IMR-90 (cell line): ENCODE data around the gene PXN. TPM values are rescaled to one million over a fixed set of nuclear protein-coding genes. Genes with fewer than 3 reads are reported as not detected.

Source experiments
- ATAC-seq: fragments of 200-7000 bp; cut with Tn5 transposase; 2 replicates; pipeline ENCODE4 v1.9.1; 2020; ENCODE audit warnings: low read depth, mild to moderate bottlenecking, moderate library complexity
- BruUV-seq: library from RNA; stranded (reverse); fragments of 400-500 nt; replicated peaks from 2 replicates; lab custom pipeline; 2021; lab: Mats Ljungman, UMichigan
- CTCF ChIA-PET: fragments of 300-600 bp; formaldehyde crosslinking; extraction: SDS; loops from one replicate; lab custom pipeline; 2021; ENCODE audit warnings: antibody characterized with exemption; lab: Yijun Ruan, JAX
- POLR2A ChIA-PET: fragments of 300-600 bp; sonication (Branson Sonifier 250); formaldehyde crosslinking; loops from one replicate; lab custom pipeline; 2022; ENCODE audit warnings: antibody characterized with exemption; ENCODE audit not compliant: unreplicated experiment; lab: Charles Lee
- DNase-seq: peaks from one replicate; pipeline ENCODE4 v3.0.0; 2013
- H2AFZ ChIP-seq: replicated peaks from 2 replicates; pipeline ENCODE3; 2013; ENCODE audit warnings: low read length, mild to moderate bottlenecking; ENCODE audit not compliant: poor library complexity
- H2AK5ac ChIP-seq: 2 replicates; pipeline ENCODE4 v1.6.1; 2013; ENCODE audit warnings: low read depth, low read length, inconsistent platforms
- H2AK9ac ChIP-seq: replicated peaks from 2 replicates; pipeline ENCODE3; 2013; ENCODE audit warnings: mild to moderate bottlenecking, low read depth, low read length, moderate library complexity; ENCODE audit not compliant: poor library complexity
- H2BK120ac ChIP-seq: 2 replicates; pipeline ENCODE4 v1.6.1; 2013; ENCODE audit warnings: low read depth, low read length, inconsistent platforms
- H2BK15ac ChIP-seq: 3 replicates; pipeline ENCODE4 v1.6.1; 2013; ENCODE audit warnings: low read depth, low read length, inconsistent platforms
- H2BK20ac ChIP-seq: 2 replicates; pipeline ENCODE4 v1.6.1; 2013; ENCODE audit warnings: low read depth, mild to moderate bottlenecking, inconsistent platforms, low read length, moderate library complexity
- H2BK5ac ChIP-seq: 2 replicates; pipeline ENCODE4 v1.6.1; 2013; ENCODE audit warnings: mild to moderate bottlenecking, low read depth, low read length, inconsistent platforms; ENCODE audit not compliant: poor library complexity, severe bottlenecking
- H3K14ac ChIP-seq: replicated peaks from 2 replicates; pipeline ENCODE4 v1.6.1; 2013; ENCODE audit warnings: low read depth, low read length, inconsistent platforms
- H3K18ac ChIP-seq: 2 replicates; pipeline ENCODE4 v1.6.1; 2013; ENCODE audit warnings: low read depth, low read length, control low read depth
- H3K23ac ChIP-seq: 2 replicates; pipeline ENCODE4 v1.6.1; 2013; ENCODE audit warnings: low read depth, low read length, inconsistent platforms
- H3K27ac ChIP-seq: 2 replicates; pipeline ENCODE4 v1.5.1; 2013; ENCODE audit warnings: mild to moderate bottlenecking, control low read depth, low read length; ENCODE audit not compliant: insufficient read depth
- H3K27me3 ChIP-seq: 2 replicates; pipeline ENCODE4 v1.6.1; 2013; ENCODE audit warnings: low read length; ENCODE audit not compliant: control insufficient read depth, insufficient read depth
- H3K36me3 ChIP-seq: 2 replicates; pipeline ENCODE4 v1.6.1; 2013; ENCODE audit warnings: low read length, mixed read lengths; ENCODE audit not compliant: control insufficient read depth, insufficient read depth
- H3K4ac ChIP-seq: 2 replicates; pipeline ENCODE4 v1.6.1; 2013; ENCODE audit warnings: low read depth, low read length, inconsistent platforms
- H3K4me1 ChIP-seq: 2 replicates; pipeline ENCODE4 v1.6.1; 2013; ENCODE audit warnings: low read length, mixed read lengths; ENCODE audit not compliant: control insufficient read depth, insufficient read depth
- H3K4me2 ChIP-seq: 2 replicates; pipeline ENCODE4 v1.6.1; 2013; ENCODE audit warnings: low read depth, mild to moderate bottlenecking, control low read depth, low read length, moderate library complexity
- H3K4me3 ChIP-seq: 2 replicates; pipeline ENCODE4 v1.5.1; 2013; ENCODE audit warnings: low read depth, mild to moderate bottlenecking, control low read depth, low read length, moderate library complexity; ENCODE audit not compliant: insufficient read depth
- H3K56ac ChIP-seq: 2 replicates; pipeline ENCODE4 v1.6.1; 2013; ENCODE audit warnings: low read length, inconsistent platforms; ENCODE audit not compliant: insufficient read depth; ENCODE audit errors: extremely low read depth
- H3K79me1 ChIP-seq, 2 experiments: 2 replicates each; pipeline ENCODE4 v1.6.1; 2013; ENCODE audit warnings: low read length in 2 of 2, inconsistent platforms in 1 of 2, low read depth in 1 of 2
- H3K9ac ChIP-seq: 2 replicates; pipeline ENCODE4 v1.6.1; 2013; ENCODE audit warnings: low read depth, low read length, control low read depth
- H3K9me1 ChIP-seq: 2 replicates; pipeline ENCODE4 v1.6.1; 2013; ENCODE audit warnings: low read length, inconsistent platforms; ENCODE audit not compliant: insufficient read depth
- H3K9me3 ChIP-seq: 2 replicates; pipeline ENCODE4 v1.6.1; 2013; ENCODE audit warnings: low read length; ENCODE audit not compliant: control insufficient read depth, insufficient read depth
- H4K20me1 ChIP-seq: 2 replicates; pipeline ENCODE4 v1.6.1; 2013; ENCODE audit warnings: low read length, inconsistent platforms; ENCODE audit not compliant: insufficient read depth
- H4K5ac ChIP-seq: 2 replicates; pipeline ENCODE4 v1.6.1; 2013; ENCODE audit warnings: mild to moderate bottlenecking, low read depth, low read length, control low read depth
- H4K8ac ChIP-seq, 2 experiments: 2 replicates each; pipeline ENCODE4 v1.6.1; 2013; ENCODE audit warnings: low read depth in 2 of 2, low read length in 2 of 2, control low read depth in 1 of 2, inconsistent platforms in 1 of 2
- H4K91ac ChIP-seq: 2 replicates; pipeline ENCODE4 v1.6.1; 2013; ENCODE audit warnings: low read depth, low read length, inconsistent platforms; ENCODE audit not compliant: insufficient read depth
- BHLHE40 ChIP-seq: fragments of 150-350 bp; IDR thresholded peaks from 2 replicates; pipeline ENCODE4 v1.6.1; 2016; ENCODE audit warnings: mild to moderate bottlenecking, low read depth, low read length
- CEBPB ChIP-seq: IDR thresholded peaks from 2 replicates; pipeline ENCODE4 v1.6.1; 2012; ENCODE audit warnings: low read depth, low read length, improper control_type of control experiment
- CHD1 ChIP-seq: IDR thresholded peaks from 2 replicates; pipeline ENCODE4 v1.6.1; 2012; ENCODE audit warnings: low read depth, low read length, improper control_type of control experiment
- CTCF ChIP-seq: conservative IDR thresholded peaks from 2 replicates; pipeline ENCODE4 v1.5.1; 2012; ENCODE audit warnings: mild to moderate bottlenecking, low read depth, low read length, improper control_type of control experiment
- ELK1 ChIP-seq: fragments of 150-350 bp; IDR thresholded peaks from 2 replicates; pipeline ENCODE4 v1.6.1; 2016; ENCODE audit warnings: low read depth, mild to moderate bottlenecking, low read length, moderate library complexity, borderline replicate concordance
- FOS ChIP-seq: fragments of 150-350 bp; IDR thresholded peaks from 2 replicates; pipeline ENCODE4 v1.6.1; 2016; ENCODE audit warnings: low read depth, low read length
- MAFK ChIP-seq: IDR thresholded peaks from 2 replicates; pipeline ENCODE4 v1.6.1; 2012; ENCODE audit warnings: low read depth, low read length, improper control_type of control experiment
- MAZ ChIP-seq: IDR thresholded peaks from 2 replicates; pipeline ENCODE4 v1.6.1; 2012; ENCODE audit warnings: low read depth, mild to moderate bottlenecking, low read length, improper control_type of control experiment, moderate library complexity, borderline replicate concordance
- MXI1 ChIP-seq: IDR thresholded peaks from 2 replicates; pipeline ENCODE4 v1.6.1; 2012; ENCODE audit warnings: low read depth, mild to moderate bottlenecking, low read length, moderate library complexity, borderline replicate concordance
- NFE2L2 ChIP-seq: fragments of 150-350 bp; IDR thresholded peaks from 2 replicates; pipeline ENCODE4 v1.6.1; 2016; ENCODE audit warnings: low read depth, mild to moderate bottlenecking, low read length
- RAD21 ChIP-seq: IDR thresholded peaks from 2 replicates; pipeline ENCODE4 v1.6.1; 2012; ENCODE audit warnings: low read length, improper control_type of control experiment
- RCOR1 ChIP-seq: IDR thresholded peaks from 2 replicates; pipeline ENCODE4 v1.6.1; 2012; ENCODE audit warnings: mild to moderate bottlenecking, low read length, improper control_type of control experiment; ENCODE audit not compliant: insufficient replicate concordance
- SMC3 ChIP-seq: fragments of 150-350 bp; IDR thresholded peaks from 2 replicates; pipeline ENCODE4 v1.6.1; 2016; ENCODE audit warnings: low read depth, mild to moderate bottlenecking, antibody characterized with exemption, low read length, moderate library complexity
- USF2 ChIP-seq: fragments of 150-350 bp; IDR thresholded peaks from 2 replicates; pipeline ENCODE4 v1.6.1; 2017; ENCODE audit warnings: mild to moderate bottlenecking, antibody characterized with exemption, low read length, low read depth
- WGBS, 2 experiments: methylation state at CpG; one replicate each; pipeline versions ENCODE4 v1.1.5 to v1.1.7; 2013; ENCODE audit warnings: missing lambda C conversion rate in 2 of 2; ENCODE audit not compliant: insufficient read length in 1 of 2; ENCODE audit errors: extremely low coverage in 2 of 2; 5-methylcytosine and 5-hydroxymethylcytosine counted together
- dilution Hi-C: fragments of 300-500 bp; cut with HindIII; formaldehyde crosslinking; loops from one replicate; pipeline ENCODE4 v1.14.3; 2018; ENCODE audit warnings: low sequenced_read_pairs; ENCODE audit not compliant: unreplicated experiment
- in situ Hi-C: fragments of 300-500 bp; cut with MboI; formaldehyde crosslinking; loops from 3 replicates; pipeline ENCODE4 v1.14.3; 2019; ENCODE audit warnings: low sequenced_read_pairs, inconsistent platforms, mixed read lengths
- intact Hi-C: fragments of 100-400 bp; cut with micrococcal nuclease; formaldehyde crosslinking; loops from 2 replicates; pipeline ENCODE4 v1.10.0; 2022
- polyA plus RNA-seq, 3 experiments: library from polyadenylated mRNA; depleted of rRNA; stranded (reverse); fragments of >200 nt; gene quantifications; 2 replicates each; pipeline ENCODE4 v1.2.3, GENCODE V29; 2012; ENCODE audit warnings: low replicate concordance in 1 of 3
- total RNA-seq: library from RNA; depleted of rRNA; stranded (reverse); fragments of >200 nt; gene quantifications from 2 replicates; pipeline ENCODE4 v1.2.3, GENCODE V29; 2012

The PXN gene
- total and polyA plus RNA-seq, 2 of the 4 experiments (the other 2 are of a cell fraction): 46.6 to 134 TPM

GRCh38 chr12:120241561-120242274, 23.8 kb downstream of the PXN start:
- H3K4me3 ChIP-seq: no peak overlapping the region
- H2AK9ac ChIP-seq: no peak overlapping the region
- peak overlapping the region in 1 of 2 experiments; percentile 31; a peak in 1 of 4 replicates for H4K8ac ChIP-seq
- WGBS, 2 experiments: 74% methylated on average over 6 of the region's 9 CpGs; no CpG with 5 or more reads in 1 of the 2 experiments
- H4K5ac ChIP-seq: no peak overlapping the region
- H3K36me3 ChIP-seq: peaks cover 5% of the 10 kb centered on the region
- peak overlapping the region; percentile 19; the same call in 1 of the 2 replicates for H3K14ac ChIP-seq
- H3K9ac ChIP-seq: no peak overlapping the region
- no peaks in the 10 kb centered on the region for H3K27me3 ChIP-seq
- H2AFZ ChIP-seq: no peak overlapping the region
- peak overlapping the region; percentile 22 for H2BK5ac ChIP-seq
- H3K9me3 ChIP-seq: no peaks in the 10 kb centered on the region
- no peak overlapping the region for H3K4me2 ChIP-seq
- no peak overlapping the region for H2BK20ac ChIP-seq
- peak overlapping the region; percentile 23; the same call in 1 of the 2 replicates for H2AK5ac ChIP-seq
- dilution Hi-C loops: no loop called here
- no peak overlapping the region for H3K18ac ChIP-seq
- in situ Hi-C loops: no loop called here
- peaks cover 53% of the 10 kb centered on the region for H3K9me1 ChIP-seq
- ATAC-seq: no peak
- no TSS peak for BruUV-seq
- H2BK120ac ChIP-seq: no peak overlapping the region
- peaks cover 4 to 74% of the 10 kb centered on the region in 2 experiments; a peak in 2 of 4 replicates for H3K79me1 ChIP-seq
- CTCF ChIA-PET: no interaction called here
- H3K27ac ChIP-seq: no peak overlapping the region
- H3K56ac ChIP-seq: no peak overlapping the region
- no peak for DNase-seq
- intact Hi-C loops: no loop called here
- POLR2A ChIA-PET: no interaction called here
- peaks cover 41% of the 10 kb centered on the region for H3K4me1 ChIP-seq
- H4K20me1 ChIP-seq: peaks cover 64% of the 10 kb centered on the region
- no peak overlapping the region for H2BK15ac ChIP-seq
- H4K91ac ChIP-seq: peak overlapping the region; percentile 12; the same call in 1 of the 2 replicates
- 0 out of 2 replicates have a peak overlapping the region, but pooled peaks have one; percentile 25 for H3K4ac ChIP-seq
- peak overlapping the region; percentile 71 for H3K23ac ChIP-seq
- TF ChIP-seq SMC3 (no peak), NFE2L2 (no peak), MAZ (no peak), USF2 (no peak), ELK1 (no peak), CHD1 (no peak), BHLHE40 (no peak), CTCF (no peak), FOS (no peak), MAFK (no peak), MXI1 (no peak), RCOR1 (no peak), CEBPB (no peak), RAD21 (no peak)
